Right kidney (tissue), 1 donor: ENCODE data around the gene DPF1.

Experiments
- DNase-seq: peaks from one replicate; pipeline ENCODE4 v3.0.0-alpha.2; 2016

The DPF1 gene

DNA sequence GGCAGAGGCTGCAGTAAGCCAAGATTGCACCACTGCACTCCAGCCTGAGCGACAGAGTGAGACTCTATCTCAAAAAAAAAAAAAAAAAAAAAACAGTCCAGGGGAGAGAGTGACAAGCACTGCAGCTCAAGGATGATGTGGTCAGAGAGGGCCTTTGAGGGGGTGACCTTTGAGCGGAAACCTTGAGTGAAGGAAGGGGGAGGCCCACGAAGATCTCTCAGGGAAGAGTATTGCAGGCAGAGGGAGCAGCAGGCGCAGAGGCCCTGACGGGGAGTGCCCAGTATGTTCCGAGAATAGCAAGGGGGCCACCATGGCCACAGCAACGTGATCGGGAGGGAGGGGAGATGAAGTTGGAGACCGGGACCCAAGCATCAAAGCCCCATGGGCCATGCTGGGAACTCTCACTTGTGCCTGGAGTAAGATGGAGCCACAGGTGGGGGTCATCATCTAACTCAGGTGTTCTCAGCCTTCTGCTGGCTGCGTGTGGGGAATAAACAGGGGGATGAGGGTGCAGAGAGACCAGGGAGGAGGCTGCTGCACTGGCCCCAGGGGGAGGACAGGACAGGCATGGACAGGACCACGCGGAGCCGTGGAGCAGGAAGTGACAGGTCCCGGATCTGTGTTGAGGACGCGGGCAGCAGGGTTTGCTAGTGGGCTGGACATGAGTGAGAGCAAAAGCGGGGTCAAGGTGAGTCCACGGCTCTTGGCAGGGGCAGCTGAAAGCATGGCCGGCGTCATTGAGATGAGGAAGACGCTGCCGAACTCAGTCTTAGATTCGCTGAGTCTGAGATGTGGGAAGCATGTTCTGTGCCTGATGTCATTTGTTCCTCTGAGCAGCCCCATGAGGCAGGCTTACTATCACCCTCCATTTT is 60.4 kb downstream of the DPF1 start:
- no peak for DNase-seq

DNA sequence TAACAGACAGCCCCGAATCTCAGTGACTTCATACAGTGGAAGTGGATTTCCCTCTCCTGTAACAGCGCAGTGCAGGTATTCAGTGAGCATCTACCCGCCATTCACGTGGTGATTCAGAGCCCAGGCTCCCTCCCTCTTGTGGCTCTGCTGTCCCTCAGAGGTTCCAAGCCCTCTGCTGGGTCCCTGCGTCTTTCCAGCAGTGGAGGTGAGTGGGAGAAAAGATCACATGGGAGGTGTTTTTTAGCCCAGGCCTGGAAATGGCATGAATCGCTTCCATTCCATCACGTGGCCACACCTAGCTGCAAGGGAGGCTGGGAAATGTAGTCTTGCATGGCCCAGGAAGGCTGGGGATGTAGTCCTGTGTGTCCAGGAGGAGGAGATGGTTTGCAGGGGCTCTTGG is 61.4 kb downstream of the DPF1 start:
- no peak for DNase-seq

DNA sequence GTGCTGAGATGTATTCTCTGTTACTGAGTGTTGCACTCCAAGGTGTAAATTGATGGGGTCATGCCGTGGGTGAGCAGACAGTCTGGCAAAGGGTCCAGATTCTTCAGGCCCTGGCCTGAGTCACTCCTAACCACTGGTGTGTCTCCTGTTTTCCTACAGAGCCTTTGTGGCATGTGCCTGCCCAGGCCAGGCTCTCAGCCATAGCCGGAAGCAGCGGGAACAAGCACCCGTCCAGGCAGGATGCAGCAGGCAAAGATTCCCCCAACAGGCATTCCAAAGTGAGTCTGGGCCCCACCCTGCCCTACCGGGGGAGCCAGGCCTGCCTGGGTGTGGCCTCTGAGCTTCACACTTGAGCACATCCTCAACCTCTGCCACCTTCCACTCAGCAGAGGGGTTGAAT is 61.9 kb downstream of the DPF1 start:
- DNase-seq, result no peak
